GM12878 (cell line): ENCODE results near the gene EXOC1L. TPM values are rescaled to one million over a fixed set of nuclear protein-coding genes. Genes with fewer than 3 reads are reported as not detected.

ENCODE experiments used
- ATAC-seq: fragments of 200-7000 bp; cut with Tn5 transposase; 3 replicates; pipeline ENCODE4 v1.9.1; 2020; ENCODE audit warnings: mild to moderate bottlenecking, moderate library complexity
- BruUV-seq: library from RNA; stranded (reverse); fragments of 400-500 nt; replicated peaks from 2 replicates; lab custom pipeline; 2021; lab: Mats Ljungman, UMichigan
- CTCF ChIA-PET: fragments of 300-600 bp; sonication (Branson Sonifier 250); formaldehyde crosslinking; extraction: SDS; loops from one replicate; lab custom pipeline; 2021; ENCODE audit warnings: inconsistent platforms; lab: Yijun Ruan, JAX
- POLR2A ChIA-PET: fragments of 350-600 bp; formaldehyde crosslinking; extraction: SDS; loops from one replicate; lab custom pipeline; 2021; ENCODE audit warnings: inconsistent platforms; lab: Charles Lee
- RAD21 ChIA-PET: fragments of 300-600 bp; sonication (Branson Sonifier 250); formaldehyde crosslinking; loops from one replicate; lab custom pipeline; 2023; ENCODE audit warnings: antibody characterized with exemption; ENCODE audit not compliant: unreplicated experiment; lab: Charles Lee
- SMC1A ChIA-PET: fragments of 300-600 bp; sonication (Branson Sonifier 250); formaldehyde crosslinking; loops from one replicate; lab custom pipeline; 2023; ENCODE audit not compliant: unreplicated experiment, uncharacterized antibody; lab: Charles Lee
- DNase-seq: peaks from one replicate; pipeline ENCODE4 v3.0.0-alpha.2; 2011; ENCODE audit warnings: low read depth, low spot score
- FAIRE-seq: peaks from 3 replicates; lab custom pipeline; 2011; peaks lifted over from hg19 to GRCh38; lab: Jason Lieb, UNC
- H2AFZ ChIP-seq: 2 replicates; pipeline ENCODE4 v1.6.0; 2011; ENCODE audit warnings: low read depth, low read length, control low read depth; ENCODE audit not compliant: control insufficient read depth
- H3K27ac ChIP-seq: 2 replicates; pipeline ENCODE4 v1.5.1; 2011; ENCODE audit warnings: control low read depth; ENCODE audit not compliant: control insufficient read depth, insufficient read depth
- H3K27me3 ChIP-seq, 2 experiments: replicated peaks in 1 of 2; 2 replicates each; pipeline versions ENCODE4 v1.6.0 to v1.6.1; 2011; ENCODE audit warnings: low read length in 1 of 2; ENCODE audit not compliant: control insufficient read depth in 2 of 2, insufficient read depth in 2 of 2
- H3K36me3 ChIP-seq, 2 experiments: 2 replicates each; pipeline ENCODE4 v1.5.1; 2011; ENCODE audit warnings: low read length in 1 of 2; ENCODE audit not compliant: control insufficient read depth in 2 of 2, insufficient read depth in 2 of 2
- H3K4me1 ChIP-seq: 2 replicates; pipeline ENCODE4 v1.6.1; 2011; ENCODE audit warnings: mild to moderate bottlenecking, low read length, moderate library complexity, mixed read lengths; ENCODE audit not compliant: control insufficient read depth, insufficient read depth
- H3K4me2 ChIP-seq: 2 replicates; pipeline ENCODE4 v1.6.0; 2011; ENCODE audit warnings: control low read depth; ENCODE audit not compliant: control insufficient read depth, insufficient read depth
- H3K4me3 ChIP-seq: fragments of 200-600 bp; sonication (generic); 2 replicates; pipeline ENCODE4 v1.5.1; 2016
- H3K79me2 ChIP-seq: 2 replicates; pipeline ENCODE4 v1.6.0; 2011; ENCODE audit warnings: low read length; ENCODE audit not compliant: control insufficient read depth, insufficient read depth
- H3K9ac ChIP-seq: 2 replicates; pipeline ENCODE4 v1.8.0; 2011; ENCODE audit warnings: low read length, control low read depth, mixed read lengths; ENCODE audit not compliant: control insufficient read depth, insufficient read depth
- H3K9me3 ChIP-seq: replicated peaks from 3 replicates; pipeline ENCODE4 v1.5.1; 2011; ENCODE audit warnings: mild to moderate bottlenecking, low read length; ENCODE audit not compliant: control insufficient read depth, insufficient read depth
- H4K20me1 ChIP-seq: 2 replicates; pipeline ENCODE4 v1.6.0; 2011; ENCODE audit not compliant: control insufficient read depth, insufficient read depth
- CTCF ChIP-seq, 3 experiments: IDR thresholded peaks in 2 of 3; conservative IDR thresholded peaks in 1 of 3; 2 replicates each; pipeline ENCODE4 v1.5.1; 2011; ENCODE audit warnings: low read depth in 3 of 3, low read length in 3 of 3, mild to moderate bottlenecking in 3 of 3, control low read depth in 2 of 3, moderate library complexity in 2 of 3, inconsistent platforms in 1 of 3, mixed read lengths in 1 of 3; ENCODE audit not compliant: control insufficient read depth in 2 of 3, insufficient read depth in 1 of 3; ENCODE audit errors: extremely low read depth in 1 of 3
- GATAD2B ChIP-seq: fragments of 450-650 bp; conservative IDR thresholded peaks from 2 replicates; pipeline ENCODE4 v1.6.1; 2017; ENCODE audit warnings: low read depth, mild to moderate bottlenecking, moderate library complexity
- HDAC6 ChIP-seq: fragments of 200-600 bp; sonication (generic); IDR thresholded peaks from one replicate; pipeline ENCODE4 v1.8.0; 2017; ENCODE audit warnings: antibody characterized with exemption; ENCODE audit not compliant: unreplicated experiment
- MTA2 ChIP-seq: fragments of 450-650 bp; IDR thresholded peaks from 2 replicates; pipeline ENCODE4 v1.6.1; 2016; ENCODE audit warnings: low read depth, mild to moderate bottlenecking, moderate library complexity
- MTA3 ChIP-seq: IDR thresholded peaks from 2 replicates; pipeline ENCODE4 v1.6.1; 2012; ENCODE audit warnings: low read length, inconsistent platforms, borderline replicate concordance
- NR2C2 ChIP-seq: IDR thresholded peaks from 2 replicates; pipeline ENCODE4 v1.6.1; 2011; ENCODE audit warnings: borderline replicate concordance, low read depth; ENCODE audit not compliant: control insufficient read depth, insufficient read length
- PML ChIP-seq: IDR thresholded peaks from 2 replicates; pipeline ENCODE4 v1.6.1; 2012; ENCODE audit warnings: low read length, inconsistent platforms
- POU2F2 ChIP-seq: IDR thresholded peaks from 3 replicates; pipeline ENCODE4 v1.6.1; 2011; ENCODE audit warnings: low read depth, mild to moderate bottlenecking, low read length, borderline replicate concordance
- RAD51 ChIP-seq: fragments of 450-650 bp; IDR thresholded peaks from 2 replicates; pipeline ENCODE4 v1.6.1; 2016; ENCODE audit warnings: moderate library complexity, mild to moderate bottlenecking, inconsistent platforms
- RCOR1 ChIP-seq: conservative IDR thresholded peaks from 2 replicates; pipeline ENCODE4 v1.6.1; 2012; ENCODE audit warnings: low read depth, low read length, improper control_type of control experiment
- SMAD1 ChIP-seq: fragments of 450-650 bp; IDR thresholded peaks from 2 replicates; pipeline ENCODE4 v1.6.1; 2018; ENCODE audit warnings: mild to moderate bottlenecking, low read depth; ENCODE audit not compliant: partially characterized antibody
- STAT3 ChIP-seq: IDR thresholded peaks from 2 replicates; pipeline ENCODE4 v1.6.1; 2011; ENCODE audit warnings: low read depth, low read length, improper control_type of control experiment
- TAF1 ChIP-seq: IDR thresholded peaks from 2 replicates; pipeline ENCODE4 v1.6.1; 2011; ENCODE audit warnings: mild to moderate bottlenecking, low read depth, low read length, borderline replicate concordance
- ZNF207 ChIP-seq: fragments of 450-650 bp; IDR thresholded peaks from 2 replicates; pipeline ENCODE4 v1.6.1; 2014; ENCODE audit warnings: antibody characterized with exemption, mild to moderate bottlenecking, borderline replicate concordance
- ZNF217 ChIP-seq: fragments of 450-650 bp; IDR thresholded peaks from 2 replicates; pipeline ENCODE4 v1.6.1; 2017; ENCODE audit warnings: antibody characterized with exemption, mild to moderate bottlenecking
- ZNF274 ChIP-seq: IDR thresholded peaks from one replicate; pipeline ENCODE4 v1.8.0; 2011; ENCODE audit not compliant: insufficient read length, insufficient read depth
- WGBS: methylation state at CpG from one replicate; pipeline ENCODE4 v1.1.6; 2016; ENCODE audit warnings: low lambda C conversion rate; ENCODE audit not compliant: insufficient replicate concordance, insufficient coverage; ENCODE audit errors: missing lambda C conversion rate; 5-methylcytosine and 5-hydroxymethylcytosine counted together
- in situ Hi-C: fragments of 300-500 bp; cut with MboI; formaldehyde crosslinking; loops from 9 replicates; pipeline ENCODE4 v1.14.3; 2018; ENCODE audit warnings: mixed read lengths
- intact Hi-C: fragments of 100-400 bp; cut with micrococcal nuclease; formaldehyde crosslinking; loops from one replicate; pipeline ENCODE4 v1.14.2; 2022; ENCODE audit not compliant: unreplicated experiment
- polyA plus RNA-seq, 11 experiments: library from polyadenylated mRNA; depleted of rRNA in 4 of 11; unstranded in 6 of 11; stranded (reverse) in 5 of 11; fragments of >200 nt; fragmentation: Nextera tagmentation in 4 of 11; fragmentation: Illumina TruSeq in 1 of 11; extraction: Ambion mirVana in 4 of 11; extraction: Trizol in 1 of 11; gene quantifications; 1 replicate in 1 of 11; 2 replicates in 10 of 11; pipeline versions ENCODE4 v1.2.1 to v1.2.3, GENCODE V29; 2011 to 2016; ENCODE audit warnings: inconsistent platforms in 2 of 11, missing spikeins in 2 of 11, low read depth in 1 of 11
- total RNA-seq, 4 experiments: library from RNA; depleted of rRNA in 3 of 4; stranded (reverse); fragments of >200 nt in 3 of 4; fragmentation: Illumina TruSeq in 1 of 4; extraction: Trizol in 1 of 4; gene quantifications; 2 replicates each; pipeline versions ENCODE4 v1.2.1 to v1.2.3, GENCODE V29; 2013 to 2021
- TF ChIP-seq, protein P1 (sequence below): fragments of 450-650 bp; IDR thresholded peaks from 2 replicates; pipeline ENCODE4 v1.6.1; 2017; ENCODE audit warnings: borderline replicate concordance
- TF ChIP-seq, protein P2 (sequence below): fragments of 450-650 bp; formaldehyde crosslinking; IDR thresholded peaks from 2 replicates; pipeline ENCODE4 v1.5.0; 2022; ENCODE audit warnings: mild to moderate bottlenecking, missing genetic modification characterization

The EXOC1L gene
- total and polyA plus RNA-seq, 10 of the 15 experiments (the other 5 are each of a cell fraction or from before 2014, with no cell fraction given) = not detected

- ChIA-PET CTCF (interaction anchor here (1.5 kb wide), 1 partner anchor 13 kb away, joined by 4 read pairs; no protein-coding TSS in a partner anchor), SMC1A (interaction anchor here (0.6 to 2.2 kb wide), 4 partner anchors 9 to 1116 kb away, joined by 3 to 7 read pairs (median 4); no protein-coding TSS in a partner anchor), RAD21 (interaction anchor here (1.1 kb wide), 1 partner anchor 13 kb away, joined by 4 read pairs; no protein-coding TSS in a partner anchor), POLR2A (interaction anchor here (0.7 kb wide), 1 partner anchor 153 kb away, joined by 3 read pairs; no protein-coding TSS in a partner anchor)
- intact Hi-C loops = no loop called here
- ATAC-seq = no peak
- in situ Hi-C loops = no loop called here
- no peak for FAIRE-seq
- DNase-seq = no peak
- Histone ChIP-seq H2AFZ (no peak overlapping the region), H3K9me3 (no peaks in the 10 kb centered on the region; the same call in 2 of the 3 replicates), H3K79me2 (no peaks in the 10 kb centered on the region), H3K4me3 (no peak overlapping the region), H3K4me1 (no peaks in the 10 kb centered on the region), H3K4me2 (no peak overlapping the region), H3K27me3 (no peaks in the 10 kb centered on the region), H3K36me3 (peaks cover 0 to 14% of the 10 kb centered on the region in 2 experiments; a peak in 1 of 4 replicates), H3K9ac (no peak overlapping the region), H4K20me1 (no peaks in the 10 kb centered on the region), H3K27ac (no peak overlapping the region)
- BruUV-seq = no TSS peak
- WGBS = 98% methylated on average over 3 of the region's 3 CpGs
- TF ChIP-seq MTA2 (no peak), POU2F2 (no peak), GATAD2B (no peak), TAF1 (no peak), PML (no peak), ZNF217 (no peak), RCOR1 (no peak), ZNF207 (no peak), HDAC6 (no peak), MTA3 (no peak), CTCF (IDR thresholded peaks at IDR 0.05 in 2 of 3, conservative IDR thresholded peaks at IDR 0.05 in 1 of 3; ENCODE audit: control insufficient read depth in 2 of 3, extremely low read depth in 1 of 3, insufficient read depth in 1 of 3, low read depth in 3 of 3, low read length in 3 of 3) (no peak), NR2C2 (no peak), SMAD1 (no peak), STAT3 (no peak), ZNF274 (no peak), RAD51 (no peak)
- TF ChIP-seq, protein P1, sequence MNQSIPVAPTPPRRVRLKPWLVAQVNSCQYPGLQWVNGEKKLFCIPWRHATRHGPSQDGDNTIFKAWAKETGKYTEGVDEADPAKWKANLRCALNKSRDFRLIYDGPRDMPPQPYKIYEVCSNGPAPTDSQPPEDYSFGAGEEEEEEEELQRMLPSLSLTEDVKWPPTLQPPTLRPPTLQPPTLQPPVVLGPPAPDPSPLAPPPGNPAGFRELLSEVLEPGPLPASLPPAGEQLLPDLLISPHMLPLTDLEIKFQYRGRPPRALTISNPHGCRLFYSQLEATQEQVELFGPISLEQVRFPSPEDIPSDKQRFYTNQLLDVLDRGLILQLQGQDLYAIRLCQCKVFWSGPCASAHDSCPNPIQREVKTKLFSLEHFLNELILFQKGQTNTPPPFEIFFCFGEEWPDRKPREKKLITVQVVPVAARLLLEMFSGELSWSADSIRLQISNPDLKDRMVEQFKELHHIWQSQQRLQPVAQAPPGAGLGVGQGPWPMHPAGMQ = no peak
- TF ChIP-seq, protein P2, sequence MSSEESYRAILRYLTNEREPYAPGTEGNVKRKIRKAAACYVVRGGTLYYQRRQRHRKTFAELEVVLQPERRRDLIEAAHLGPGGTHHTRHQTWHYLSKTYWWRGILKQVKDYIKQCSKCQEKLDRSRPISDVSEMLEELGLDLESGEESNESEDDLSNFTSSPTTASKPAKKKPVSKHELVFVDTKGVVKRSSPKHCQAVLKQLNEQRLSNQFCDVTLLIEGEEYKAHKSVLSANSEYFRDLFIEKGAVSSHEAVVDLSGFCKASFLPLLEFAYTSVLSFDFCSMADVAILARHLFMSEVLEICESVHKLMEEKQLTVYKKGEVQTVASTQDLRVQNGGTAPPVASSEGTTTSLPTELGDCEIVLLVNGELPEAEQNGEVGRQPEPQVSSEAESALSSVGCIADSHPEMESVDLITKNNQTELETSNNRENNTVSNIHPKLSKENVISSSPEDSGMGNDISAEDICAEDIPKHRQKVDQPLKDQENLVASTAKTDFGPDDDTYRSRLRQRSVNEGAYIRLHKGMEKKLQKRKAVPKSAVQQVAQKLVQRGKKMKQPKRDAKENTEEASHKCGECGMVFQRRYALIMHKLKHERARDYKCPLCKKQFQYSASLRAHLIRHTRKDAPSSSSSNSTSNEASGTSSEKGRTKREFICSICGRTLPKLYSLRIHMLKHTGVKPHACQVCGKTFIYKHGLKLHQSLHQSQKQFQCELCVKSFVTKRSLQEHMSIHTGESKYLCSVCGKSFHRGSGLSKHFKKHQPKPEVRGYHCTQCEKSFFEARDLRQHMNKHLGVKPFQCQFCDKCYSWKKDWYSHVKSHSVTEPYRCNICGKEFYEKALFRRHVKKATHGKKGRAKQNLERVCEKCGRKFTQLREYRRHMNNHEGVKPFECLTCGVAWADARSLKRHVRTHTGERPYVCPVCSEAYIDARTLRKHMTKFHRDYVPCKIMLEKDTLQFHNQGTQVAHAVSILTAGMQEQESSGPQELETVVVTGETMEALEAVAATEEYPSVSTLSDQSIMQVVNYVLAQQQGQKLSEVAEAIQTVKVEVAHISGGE (CRISPR knock-in tag) = no peak
Observed at GRCh38 chr4:55880652-55881280, 61.2 kb downstream of the EXOC1L start.
